Measurements from ENCODE around the gene MCEE.

- TF ChIP-seq, protein P1, sequence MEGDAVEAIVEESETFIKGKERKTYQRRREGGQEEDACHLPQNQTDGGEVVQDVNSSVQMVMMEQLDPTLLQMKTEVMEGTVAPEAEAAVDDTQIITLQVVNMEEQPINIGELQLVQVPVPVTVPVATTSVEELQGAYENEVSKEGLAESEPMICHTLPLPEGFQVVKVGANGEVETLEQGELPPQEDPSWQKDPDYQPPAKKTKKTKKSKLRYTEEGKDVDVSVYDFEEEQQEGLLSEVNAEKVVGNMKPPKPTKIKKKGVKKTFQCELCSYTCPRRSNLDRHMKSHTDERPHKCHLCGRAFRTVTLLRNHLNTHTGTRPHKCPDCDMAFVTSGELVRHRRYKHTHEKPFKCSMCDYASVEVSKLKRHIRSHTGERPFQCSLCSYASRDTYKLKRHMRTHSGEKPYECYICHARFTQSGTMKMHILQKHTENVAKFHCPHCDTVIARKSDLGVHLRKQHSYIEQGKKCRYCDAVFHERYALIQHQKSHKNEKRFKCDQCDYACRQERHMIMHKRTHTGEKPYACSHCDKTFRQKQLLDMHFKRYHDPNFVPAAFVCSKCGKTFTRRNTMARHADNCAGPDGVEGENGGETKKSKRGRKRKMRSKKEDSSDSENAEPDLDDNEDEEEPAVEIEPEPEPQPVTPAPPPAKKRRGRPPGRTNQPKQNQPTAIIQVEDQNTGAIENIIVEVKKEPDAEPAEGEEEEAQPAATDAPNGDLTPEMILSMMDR (conservative IDR thresholded peaks at IDR 0.05; ENCODE audit: low read depth, low read length), result no peak
- no peak for TF ChIP-seq EZH2 (IDR thresholded peaks at IDR 0.05; ENCODE audit: borderline replicate concordance, low read depth, low read length, poor library complexity, severe bottlenecking)
Observed at GRCh38 chr2:71078624-71079023, 51.4 kb downstream of the MCEE start.
